T47D (cell line): ENCODE data around the gene FAIM.
"Not testable (repeated sequence)": the region's sequence is repeated elsewhere in the genome, so short reads cannot be mapped to it uniquely, and the experiment has no call there.

Experiments
- DNase-seq, 2 experiments: peaks; one replicate each; pipeline versions ENCODE4 v3.0.0 to v3.0.0-alpha.2; 2011 to 2012; ENCODE audit warnings: low read depth in 1 of 2, low spot score in 1 of 2
- JUND ChIP-seq: IDR thresholded peaks from 2 replicates; pipeline ENCODE4 v1.6.1; 2012; ENCODE audit warnings: low read depth
- in situ Hi-C: cut with HindIII; loops from 2 replicates; pipeline ENCODE4 v1.10.0; 2016; ENCODE audit warnings: low sequenced_read_pairs, low pct_unique_long_range_greater_than_20kb

The FAIM gene

DNA sequence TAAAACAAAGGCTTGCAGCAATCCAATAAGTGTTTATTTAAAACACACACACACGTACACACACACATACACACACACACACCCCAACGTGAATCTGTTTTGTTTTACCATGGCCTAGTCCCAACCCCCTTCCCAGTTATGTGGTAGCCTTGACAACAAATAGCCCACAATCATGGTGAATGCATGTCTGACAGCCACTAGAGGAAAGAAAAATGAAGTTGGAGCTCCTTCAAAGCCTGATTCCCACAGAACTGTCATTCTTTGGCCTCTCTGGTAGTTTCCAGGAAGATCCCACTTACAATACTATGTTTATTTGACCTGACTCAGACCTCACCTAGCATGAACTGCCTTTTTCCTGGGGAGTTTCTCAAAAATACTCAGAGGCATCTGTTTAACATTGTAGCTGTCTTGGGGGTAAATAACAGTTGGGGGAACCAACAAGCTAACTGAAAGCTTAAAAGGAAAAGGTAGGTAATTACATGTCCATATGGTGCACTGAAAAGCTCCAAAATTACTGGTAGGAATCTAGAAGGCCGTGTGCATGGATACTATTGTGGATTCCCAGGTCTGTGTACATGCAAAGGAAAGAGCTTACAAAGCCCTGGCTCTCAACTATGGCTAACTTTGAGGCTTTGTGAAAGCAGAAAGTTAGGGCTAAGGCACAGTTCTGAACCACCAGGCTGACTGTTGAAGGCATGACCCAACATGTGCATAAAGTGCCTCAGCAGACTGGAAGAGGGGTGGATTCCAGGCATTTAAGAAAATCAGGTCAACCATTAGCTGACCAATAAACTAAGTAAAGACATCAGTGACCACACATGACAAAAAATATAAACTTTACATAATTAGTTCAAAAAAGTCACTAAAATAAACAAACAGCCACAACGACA is 65.3 kb downstream of the FAIM start:
- no peak for TF ChIP-seq JUND
- in situ Hi-C loops, result no loop called here
- DNase-seq, result no peak

DNA sequence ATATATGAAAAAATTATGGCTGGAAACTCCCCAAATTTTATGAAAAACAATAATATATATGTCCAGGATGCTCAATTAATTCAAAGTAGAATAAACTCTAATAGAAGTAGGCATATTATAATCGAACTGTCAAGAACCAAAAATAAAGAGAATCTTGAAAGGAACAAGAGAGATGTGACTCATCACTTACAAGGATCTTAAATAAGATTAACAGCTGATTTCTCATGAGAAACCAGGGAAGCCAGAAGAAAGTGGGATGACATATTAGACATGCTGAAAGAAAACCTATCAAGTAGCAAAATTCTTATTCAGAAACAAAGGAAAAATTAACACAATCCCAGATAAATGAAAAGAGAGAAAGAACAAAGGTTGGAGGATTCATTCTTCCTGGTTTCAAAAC is 66.8 kb downstream of the FAIM start:
- no peak for DNase-seq
- no peak for TF ChIP-seq JUND
- in situ Hi-C loops, result no loop called here

DNA sequence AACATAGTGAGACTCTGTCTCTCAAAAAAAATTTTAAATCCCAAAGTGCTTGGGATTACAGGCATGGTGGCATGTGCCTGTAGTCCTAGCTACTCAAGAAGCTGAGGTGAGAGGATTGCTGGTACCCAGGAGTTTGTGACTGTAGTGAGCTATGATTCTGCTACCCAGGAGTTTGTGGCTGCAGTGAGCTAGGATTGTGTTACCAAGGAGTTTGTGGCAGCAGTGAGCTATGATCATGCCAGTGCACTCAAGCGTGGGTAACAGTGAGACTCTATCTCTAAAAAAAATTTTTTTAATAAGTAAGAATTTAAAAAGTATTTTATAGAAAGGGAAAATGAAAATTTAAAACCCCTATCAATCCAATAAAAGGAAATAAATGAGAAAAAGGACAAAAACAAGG is 69.5 kb downstream of the FAIM start:
- in situ Hi-C loops, result no loop called here
- no peak for DNase-seq
- TF ChIP-seq JUND, result no peak

DNA sequence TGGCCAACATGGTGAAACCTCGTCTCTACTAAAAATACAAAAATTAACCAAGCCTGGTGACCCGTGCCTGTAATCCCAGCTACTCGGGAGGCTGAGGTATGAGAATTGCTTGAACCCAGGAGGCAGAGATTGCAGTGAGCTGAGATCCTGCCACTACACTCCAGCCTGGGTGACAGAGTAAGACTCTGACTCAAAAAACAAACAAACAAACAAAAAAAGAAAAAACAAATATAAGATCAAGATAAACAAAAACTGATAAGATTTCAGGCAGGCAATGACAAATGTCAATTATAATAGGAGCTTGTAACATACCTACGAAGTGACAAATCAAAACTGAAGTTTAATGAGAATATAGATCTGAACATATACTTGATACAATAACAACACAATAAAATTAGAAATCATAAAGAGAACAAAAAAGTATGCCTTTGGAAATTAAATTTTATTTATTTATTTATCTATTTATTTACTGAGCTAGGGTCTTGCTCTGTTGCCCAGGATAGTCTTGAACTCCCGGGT is 70.4 kb downstream of the FAIM start:
- no peak for DNase-seq
- no peak for TF ChIP-seq JUND
- in situ Hi-C loops, result no loop called here

DNA sequence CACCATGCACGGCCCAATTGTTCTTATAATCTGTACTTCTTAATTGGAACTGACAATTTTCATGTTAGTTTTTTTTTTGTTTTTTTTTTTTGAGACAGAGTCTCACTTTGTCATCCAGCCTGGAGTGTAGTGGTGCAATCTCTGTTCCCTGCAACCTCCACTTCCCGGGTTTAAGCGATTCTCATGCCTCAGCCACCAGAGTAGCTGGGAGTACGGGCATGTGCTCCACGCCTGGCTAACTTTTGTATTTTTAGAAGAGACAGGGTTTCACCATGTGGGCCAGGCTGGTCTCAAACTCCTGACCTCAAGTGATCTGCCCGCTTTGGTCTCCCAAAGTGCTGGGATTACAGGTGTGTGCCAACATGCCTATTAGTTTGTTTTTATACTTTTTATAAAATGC is 72.4 kb downstream of the FAIM start:
- DNase-seq, in situ Hi-C loops: not testable (repeated sequence)

GRCh38 chr3:138681463-138682220 is 73.1 kb downstream of the FAIM start:
- in situ Hi-C loops, result no loop called here
- TF ChIP-seq JUND, result no peak
- no peak for DNase-seq

DNA sequence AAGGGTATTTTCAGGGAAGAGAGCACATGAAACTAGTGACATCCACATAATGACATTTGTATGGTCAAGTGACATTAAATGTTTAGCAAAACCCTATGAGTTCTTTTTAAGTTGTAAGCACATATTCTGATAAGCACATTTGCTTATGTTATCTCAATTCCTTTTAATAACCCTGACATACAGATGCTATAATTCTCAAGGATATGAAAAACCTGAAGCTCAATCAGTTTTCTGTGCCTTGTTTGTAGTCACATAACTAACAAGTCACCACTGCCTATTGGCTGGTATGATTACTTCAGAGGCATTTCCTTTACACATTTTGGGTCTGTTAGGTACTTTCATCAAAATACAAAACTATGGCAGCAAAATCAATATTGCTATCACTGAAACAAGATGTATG is 74.1 kb downstream of the FAIM start:
- no peak for TF ChIP-seq JUND
- in situ Hi-C loops, result no loop called here
- DNase-seq, result no peak
